ENCODE results near the gene PLEKHA1. TPM values are rescaled to one million over a fixed set of nuclear protein-coding genes. Genes with fewer than 3 reads are reported as not detected.

PLEKHA1 gene
- total RNA-seq (10 to 100 TPM in 8 of 9 donors, 1 to 10 TPM in 1; 9.3 to 22.3 (median 14.0) TPM), polyA plus RNA-seq (10 to 100 TPM in 2 of 3 donors, 1 to 10 TPM in 1; 8.3 to 12.8 (median 12.0) TPM)
- long read RNA-seq, donor 1, full-length matches to known transcripts, result 2 of 2 reads
- long read RNA-seq, donor 1, partial matches to known transcripts, result 0 of 2 reads
- long read RNA-seq, donor 1, other reads (novel, unspliced or antisense), result 0 of 2 reads
- long read RNA-seq, donor 2, full-length matches to known transcripts, result 1 of 1 reads
- long read RNA-seq, donor 2, partial matches to known transcripts, result 0 of 1 reads
- long read RNA-seq, donor 2, other reads (novel, unspliced or antisense), result 0 of 1 reads
- long read RNA-seq, donor 3, result 0 reads
- long read RNA-seq, donor 4, full-length matches to known transcripts, result 3 of 14 reads
- long read RNA-seq, donor 4, partial matches to known transcripts, result 1 of 14 reads
- long read RNA-seq, donor 4, other reads (novel, unspliced or antisense), result 10 of 14 reads
- long read RNA-seq, donor 5, full-length matches to known transcripts, result 14 of 49 reads
- long read RNA-seq, donor 5, partial matches to known transcripts, result 3 of 49 reads
- long read RNA-seq, donor 5, other reads (novel, unspliced or antisense), result 32 of 49 reads
- long read RNA-seq, donor 6, full-length matches to known transcripts, result 1 of 9 reads
- long read RNA-seq, donor 6, partial matches to known transcripts, result 4 of 9 reads
- long read RNA-seq, donor 6, other reads (novel, unspliced or antisense), result 4 of 9 reads
- long read RNA-seq, donor 7, full-length matches to known transcripts, result 1 of 1 reads
- long read RNA-seq, donor 7, partial matches to known transcripts, result 0 of 1 reads
- long read RNA-seq, donor 7, other reads (novel, unspliced or antisense), result 0 of 1 reads
- long read RNA-seq, donor 8, full-length matches to known transcripts, result 2 of 2 reads
- long read RNA-seq, donor 8, partial matches to known transcripts, result 0 of 2 reads
- long read RNA-seq, donor 8, other reads (novel, unspliced or antisense), result 0 of 2 reads
- long read RNA-seq, donor 9, result 0 reads
- long read RNA-seq, donor 10, full-length matches to known transcripts, result 1 of 1 reads
- long read RNA-seq, donor 10, partial matches to known transcripts, result 0 of 1 reads
- long read RNA-seq, donor 10, other reads (novel, unspliced or antisense), result 0 of 1 reads

GRCh38 chr10:122374237-122374858 lies at the start of gene PLEKHA1:
TSS of gene PLEKHA1 (plus strand) at chr10:122374708. CDS start at chr10:122393201, 18,493 bp downstream.
- intact Hi-C loops (cut with DNase I), result no loop called here
- Histone ChIP-seq H3K27me3 (no peaks in the 10 kb centered on the region), H3K4me3 (peak within 1 kb of the TSS; percentile 57 to 98 (median 83)), H3K9me3 (replicated peaks in 1 of 3) (no peaks in the 10 kb centered on the region), H3K4me1 (replicated peaks in 1 of 2) (peaks cover 0 to 24% of the 10 kb centered on the region in 2 donors), H3K27ac (peak within 1 kb of the TSS; percentile 80 to 99 (median 94)), H3K36me3 (replicated peaks in 1 of 2) (no peaks in the 10 kb centered on the region)
- 0 to 3% (median 1%) methylated on average over 14 to 71 of the region's 71 CpGs for WGBS, 4 donors
- DNase-seq, result peak; percentile 94 to 97 (median 95)
- TF ChIP-seq POLR2A (IDR thresholded peaks at IDR 0.05) (peak; percentile 80 to 90), CTCF (IDR thresholded peaks at IDR 0.05) (no peak)

- TF ChIP-seq CTCF (IDR thresholded peaks at IDR 0.05) (no peak), POLR2A (IDR thresholded peaks at IDR 0.05) (no peak)
- Histone ChIP-seq H3K36me3 (replicated peaks in 1 of 2) (no peaks in the 10 kb centered on the region), H3K4me1 (replicated peaks in 1 of 2) (no peaks in the 10 kb centered on the region), H3K9me3 (replicated peaks in 1 of 3) (no peaks in the 10 kb centered on the region), H3K27me3 (no peaks in the 10 kb centered on the region), H3K27ac (no peak overlapping the region), H3K4me3 (no peak overlapping the region)
- WGBS, 4 donors, result 67 to 90% (median 79%) methylated on average over 1 to 2 of the region's 2 CpGs
- DNase-seq, result no peak
- intact Hi-C loops (cut with DNase I), result no loop called here
These were observed 49.3 kb upstream of the PLEKHA1 start for GRCh38 chr10:122325235-122325634.

DNA sequence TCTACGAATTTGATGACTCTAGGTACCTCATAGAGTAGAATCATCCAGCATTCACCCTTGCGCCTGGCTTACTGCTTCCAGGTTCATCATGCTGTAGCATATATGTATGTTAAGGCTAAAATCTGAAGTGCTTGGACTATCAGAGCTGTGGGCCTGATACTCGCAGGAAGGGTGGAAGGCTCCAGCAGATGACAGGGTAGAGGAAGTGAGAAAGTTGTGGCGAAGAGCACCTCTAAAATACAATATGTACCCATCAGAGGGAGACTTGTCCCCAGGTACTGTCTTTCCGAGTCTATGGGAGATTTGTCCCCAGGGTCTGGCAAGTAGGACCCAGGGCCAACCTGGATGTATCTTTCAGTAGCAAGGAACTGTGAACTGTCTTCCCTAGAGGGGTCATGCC lies 48.1 kb upstream of the PLEKHA1 start:
- Histone ChIP-seq H3K4me3 (no peak overlapping the region), H3K27ac (no peak overlapping the region), H3K9me3 (replicated peaks in 1 of 3) (no peaks in the 10 kb centered on the region), H3K27me3 (peaks cover 5% of the 10 kb centered on the region), H3K4me1 (replicated peaks in 1 of 2) (no peaks in the 10 kb centered on the region), H3K36me3 (replicated peaks in 1 of 2) (no peaks in the 10 kb centered on the region)
- 74 to 87% (median 78%) methylated on average over 5 of the region's 5 CpGs for WGBS, 4 donors
- intact Hi-C loops (cut with DNase I), result no loop called here
- no peak for TF ChIP-seq POLR2A (IDR thresholded peaks at IDR 0.05)
- TF ChIP-seq CTCF (IDR thresholded peaks at IDR 0.05), result no peak
- no peak for DNase-seq

Data from adrenal gland (tissue), 19 donors.